ENCODE data around the gene TERF2IP. TPM values are rescaled to one million over a fixed set of nuclear protein-coding genes. Genes with fewer than 3 reads are reported as not detected.

TERF2IP gene
- total and polyA plus RNA-seq, 9 of the 15 experiments (the other 6 are each of a cell fraction or from before 2014, with no cell fraction given) = 14.5 to 64.2 (median 47.0) TPM

GRCh38 chr16:75621170-75621477 is 26.4 kb upstream of the TERF2IP start (continued):
- TF ChIP-seq, protein P1, sequence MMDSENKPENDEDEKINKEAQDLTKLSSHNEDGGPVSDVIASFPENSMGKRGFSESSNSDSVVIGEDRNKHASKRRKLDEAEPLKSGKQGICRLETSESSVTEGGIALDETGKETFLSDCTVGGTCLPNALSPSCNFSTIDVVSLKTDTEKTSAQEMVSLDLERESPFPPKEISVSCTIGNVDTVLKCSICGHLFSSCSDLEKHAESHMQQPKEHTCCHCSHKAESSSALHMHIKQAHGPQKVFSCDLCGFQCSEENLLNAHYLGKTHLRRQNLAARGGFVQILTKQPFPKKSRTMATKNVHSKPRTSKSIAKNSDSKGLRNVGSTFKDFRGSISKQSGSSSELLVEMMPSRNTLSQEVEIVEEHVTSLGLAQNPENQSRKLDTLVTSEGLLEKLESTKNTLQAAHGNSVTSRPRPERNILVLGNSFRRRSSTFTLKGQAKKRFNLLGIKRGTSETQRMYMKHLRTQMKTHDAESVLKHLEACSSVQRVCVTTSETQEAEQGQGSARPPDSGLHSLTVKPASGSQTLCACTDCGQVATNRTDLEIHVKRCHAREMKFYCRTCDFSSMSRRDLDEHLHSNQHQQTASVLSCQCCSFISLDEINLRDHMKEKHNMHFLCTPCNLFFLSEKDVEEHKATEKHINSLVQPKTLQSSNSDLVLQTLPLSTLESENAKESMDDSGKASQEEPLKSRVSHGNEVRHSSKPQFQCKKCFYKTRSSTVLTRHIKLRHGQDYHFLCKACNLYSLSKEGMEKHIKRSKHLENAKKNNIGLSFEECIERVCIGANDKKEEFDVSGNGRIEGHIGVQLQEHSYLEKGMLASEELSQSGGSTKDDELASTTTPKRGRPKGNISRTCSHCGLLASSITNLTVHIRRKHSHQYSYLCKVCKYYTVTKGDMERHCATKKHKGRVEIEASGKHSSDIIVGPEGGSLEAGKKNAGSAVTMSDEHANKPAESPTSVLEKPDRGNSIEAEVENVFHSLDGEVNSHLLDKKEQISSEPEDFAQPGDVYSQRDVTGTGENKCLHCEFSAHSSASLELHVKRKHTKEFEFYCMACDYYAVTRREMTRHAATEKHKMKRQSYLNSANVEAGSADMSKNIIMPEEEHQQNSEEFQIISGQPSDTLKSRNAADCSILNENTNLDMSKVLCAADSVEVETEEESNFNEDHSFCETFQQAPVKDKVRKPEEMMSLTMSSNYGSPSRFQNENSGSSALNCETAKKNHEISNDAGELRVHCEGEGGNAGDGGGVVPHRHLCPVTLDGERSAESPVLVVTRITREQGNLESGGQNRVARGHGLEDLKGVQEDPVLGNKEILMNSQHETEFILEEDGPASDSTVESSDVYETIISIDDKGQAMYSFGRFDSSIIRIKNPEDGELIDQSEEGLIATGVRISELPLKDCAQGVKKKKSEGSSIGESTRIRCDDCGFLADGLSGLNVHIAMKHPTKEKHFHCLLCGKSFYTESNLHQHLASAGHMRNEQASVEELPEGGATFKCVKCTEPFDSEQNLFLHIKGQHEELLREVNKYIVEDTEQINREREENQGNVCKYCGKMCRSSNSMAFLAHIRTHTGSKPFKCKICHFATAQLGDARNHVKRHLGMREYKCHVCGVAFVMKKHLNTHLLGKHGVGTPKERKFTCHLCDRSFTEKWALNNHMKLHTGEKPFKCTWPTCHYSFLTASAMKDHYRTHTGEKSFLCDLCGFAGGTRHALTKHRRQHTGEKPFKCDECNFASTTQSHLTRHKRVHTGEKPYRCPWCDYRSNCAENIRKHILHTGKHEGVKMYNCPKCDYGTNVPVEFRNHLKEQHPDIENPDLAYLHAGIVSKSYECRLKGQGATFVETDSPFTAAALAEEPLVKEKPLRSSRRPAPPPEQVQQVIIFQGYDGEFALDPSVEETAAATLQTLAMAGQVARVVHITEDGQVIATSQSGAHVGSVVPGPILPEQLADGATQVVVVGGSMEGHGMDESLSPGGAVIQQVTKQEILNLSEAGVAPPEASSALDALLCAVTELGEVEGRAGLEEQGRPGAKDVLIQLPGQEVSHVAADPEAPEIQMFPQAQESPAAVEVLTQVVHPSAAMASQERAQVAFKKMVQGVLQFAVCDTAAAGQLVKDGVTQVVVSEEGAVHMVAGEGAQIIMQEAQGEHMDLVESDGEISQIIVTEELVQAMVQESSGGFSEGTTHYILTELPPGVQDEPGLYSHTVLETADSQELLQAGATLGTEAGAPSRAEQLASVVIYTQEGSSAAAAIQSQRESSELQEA (IDR thresholded peaks at IDR 0.05; ENCODE audit: low read depth) = no peak
- TF ChIP-seq STAG1 (CRISPR knock-in tag; IDR thresholded peaks at IDR 0.05; ENCODE audit: borderline replicate concordance) = no peak
- TF ChIP-seq ZBED1 (IDR thresholded peaks at IDR 0.05) = no peak
- TF ChIP-seq ETV1 (tag; conservative IDR thresholded peaks at IDR 0.05; ENCODE audit: low read depth) = no peak
- no peak for TF ChIP-seq MXI1 (IDR thresholded peaks at IDR 0.05; ENCODE audit: low read depth, low read length)
- no peak for TF ChIP-seq MBD2 (IDR thresholded peaks at IDR 0.05; ENCODE audit: borderline replicate concordance, low read depth)
- no peak for TF ChIP-seq PURB (CRISPR knock-in tag; IDR thresholded peaks at IDR 0.05; ENCODE audit: low read depth)
- no peak for TF ChIP-seq ETV6 (IDR thresholded peaks at IDR 0.05; ENCODE audit: borderline replicate concordance in 1 of 2, low read depth in 2 of 2, low read length in 1 of 2)
- no peak for TF ChIP-seq ETV6 (CRISPR knock-in tag; IDR thresholded peaks at IDR 0.05; ENCODE audit: borderline replicate concordance)
- peak; percentile 21 for TF ChIP-seq PRDM10 (IDR thresholded peaks at IDR 0.05; ENCODE audit: partially characterized antibody)
- no peak for TF ChIP-seq NR2C2 (CRISPR knock-in tag; IDR thresholded peaks at IDR 0.05)
- TF ChIP-seq NR2C2 (tag; IDR thresholded peaks at IDR 0.05) = no peak
- no peak for TF ChIP-seq ZNF431 (CRISPR knock-in tag; IDR thresholded peaks at IDR 0.05)
- TF ChIP-seq NBN (IDR thresholded peaks at IDR 0.05; ENCODE audit: low read depth) = peak; percentile 91
- TF ChIP-seq SAFB (IDR thresholded peaks at IDR 0.05; ENCODE audit: borderline replicate concordance, low read depth, low read length) = no peak
- TF ChIP-seq, protein P2, sequence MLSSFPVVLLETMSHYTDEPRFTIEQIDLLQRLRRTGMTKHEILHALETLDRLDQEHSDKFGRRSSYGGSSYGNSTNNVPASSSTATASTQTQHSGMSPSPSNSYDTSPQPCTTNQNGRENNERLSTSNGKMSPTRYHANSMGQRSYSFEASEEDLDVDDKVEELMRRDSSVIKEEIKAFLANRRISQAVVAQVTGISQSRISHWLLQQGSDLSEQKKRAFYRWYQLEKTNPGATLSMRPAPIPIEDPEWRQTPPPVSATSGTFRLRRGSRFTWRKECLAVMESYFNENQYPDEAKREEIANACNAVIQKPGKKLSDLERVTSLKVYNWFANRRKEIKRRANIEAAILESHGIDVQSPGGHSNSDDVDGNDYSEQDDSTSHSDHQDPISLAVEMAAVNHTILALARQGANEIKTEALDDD (IDR thresholded peaks at IDR 0.05) = no peak
- TF ChIP-seq BCL6 (CRISPR knock-in tag; IDR thresholded peaks at IDR 0.05) = no peak
- no peak for TF ChIP-seq NR4A1 (CRISPR knock-in tag; IDR thresholded peaks at IDR 0.05)
- no peak for TF ChIP-seq NR4A1 (tag; IDR thresholded peaks at IDR 0.05)

All from K562 (cell line).